ENCODE measurements around the gene TRAF2. TPM values are rescaled to one million over a fixed set of nuclear protein-coding genes. Genes with fewer than 3 reads are reported as not detected.

TRAF2 gene
- total and polyA plus RNA-seq, 9 of the 15 experiments (the other 6 are each of a cell fraction or from before 2014, with no cell fraction given) = 0.24 to 45.2 (median 18.0) TPM

DNA sequence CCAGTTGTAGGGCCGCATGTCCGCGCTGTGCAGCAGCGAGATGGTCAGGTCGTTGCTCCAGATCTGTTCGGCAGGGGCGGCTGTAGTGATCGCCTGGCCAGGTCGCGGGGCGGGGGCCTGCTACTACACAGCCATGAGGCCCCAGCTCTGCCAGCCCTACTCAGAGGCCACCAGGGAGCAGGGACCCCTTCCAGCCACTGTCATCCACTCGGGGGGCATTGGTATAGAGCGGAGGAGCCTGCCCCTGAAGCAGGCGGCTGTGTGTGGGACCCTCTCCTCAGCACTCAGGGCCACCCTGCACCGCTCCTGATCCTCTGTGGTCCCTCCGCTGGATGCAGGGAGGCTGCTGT is 56.5 kb downstream of the TRAF2 start:
- H3K9ac ChIP-seq (ENCODE audit: insufficient read depth in 1 of 2, low read depth in 2 of 2, low read length in 2 of 2) = peak overlapping the region in 1 of 2 experiments; percentile 98; a peak in 2 of 4 replicates
- H3K79me2 ChIP-seq (ENCODE audit: control insufficient read depth, insufficient read depth, low read length) = peaks cover 26% of the 10 kb centered on the region
- in situ Hi-C loops (cut with MboI) (no loop called here), intact Hi-C loops (cut with micrococcal nuclease) (loop anchor here (5.0 kb wide), 1 partner anchor 96 kb away; the partner anchor contains the start of gene PHPT1)
- no peak for FAIRE-seq
- peak overlapping the region; percentile 95 for H3K4me3 ChIP-seq
- peaks cover 46% of the 10 kb centered on the region; the same call in 2 of the 3 replicates for H3K36me3 ChIP-seq (ENCODE audit: control insufficient read depth, insufficient read depth, low read length)
- H4K20me1 ChIP-seq (replicated peaks; ENCODE audit: control insufficient read depth, insufficient read depth, low read length) = no peaks in the 10 kb centered on the region
- WGBS (ENCODE audit: insufficient coverage, low coverage, missing lambda C conversion rate) = 91% methylated on average over 13 of the region's 16 CpGs
- BruUV-seq (replicated peaks) = no TSS peak
- no peak for ATAC-seq
- peaks cover 3% of the 10 kb centered on the region for H3K9me1 ChIP-seq (ENCODE audit: control insufficient read depth, insufficient read depth, low read length)
- H3K27me3 ChIP-seq (ENCODE audit: control insufficient read depth in 2 of 2, insufficient read depth in 2 of 2, low read length in 2 of 2) = no peaks in the 10 kb centered on the region
- DNase-seq (ENCODE audit: extremely low read depth in 1 of 4, low spot score in 3 of 4) = no peak
- H3K4me1 ChIP-seq (replicated peaks in 1 of 2; ENCODE audit: control insufficient read depth in 2 of 2, insufficient read depth in 2 of 2, low read length in 2 of 2) = peaks cover 20 to 87% of the 10 kb centered on the region in 2 experiments
- H3K4me2 ChIP-seq (ENCODE audit: insufficient read depth, low read length) = peak overlapping the region; percentile 88; the same call in 1 of the 2 replicates
- no peaks in the 10 kb centered on the region for H3K9me3 ChIP-seq (replicated peaks; ENCODE audit: control insufficient read depth, insufficient read depth, low read depth, low read length)
- ChIA-PET CTCF (ENCODE audit: low intra/inter-chr PET ratio) (interaction anchor here (0.6 kb wide), 1 partner anchor 96 kb away, joined by 3 read pairs; no protein-coding TSS in a partner anchor), POLR2A (interaction anchor here (0.6 kb wide), 1 partner anchor 105 kb away, joined by 4 read pairs; no protein-coding TSS in a partner anchor)
- H2AFZ ChIP-seq (ENCODE audit: low read depth, low read length) = no peak overlapping the region
- no peak overlapping the region for H3K27ac ChIP-seq (ENCODE audit: extremely low read depth, low read depth, low read length)
- TF ChIP-seq RBFOX2 (IDR thresholded peaks at IDR 0.05; ENCODE audit: low read depth, low read length) (peak; percentile 2), ZNF165 (CRISPR knock-in tag; IDR thresholded peaks at IDR 0.05; ENCODE audit: borderline replicate concordance) (no peak), ZC3H4 (CRISPR knock-in tag; IDR thresholded peaks at IDR 0.05; ENCODE audit: borderline replicate concordance) (no peak), ZNF589 (CRISPR knock-in tag; IDR thresholded peaks at IDR 0.05; ENCODE audit: low read depth) (no peak), POLR2G (IDR thresholded peaks at IDR 0.05; ENCODE audit: low read depth, low read length) (peak; percentile 10; the same call in 1 of the 2 replicates)
- TF ChIP-seq, protein P1, sequence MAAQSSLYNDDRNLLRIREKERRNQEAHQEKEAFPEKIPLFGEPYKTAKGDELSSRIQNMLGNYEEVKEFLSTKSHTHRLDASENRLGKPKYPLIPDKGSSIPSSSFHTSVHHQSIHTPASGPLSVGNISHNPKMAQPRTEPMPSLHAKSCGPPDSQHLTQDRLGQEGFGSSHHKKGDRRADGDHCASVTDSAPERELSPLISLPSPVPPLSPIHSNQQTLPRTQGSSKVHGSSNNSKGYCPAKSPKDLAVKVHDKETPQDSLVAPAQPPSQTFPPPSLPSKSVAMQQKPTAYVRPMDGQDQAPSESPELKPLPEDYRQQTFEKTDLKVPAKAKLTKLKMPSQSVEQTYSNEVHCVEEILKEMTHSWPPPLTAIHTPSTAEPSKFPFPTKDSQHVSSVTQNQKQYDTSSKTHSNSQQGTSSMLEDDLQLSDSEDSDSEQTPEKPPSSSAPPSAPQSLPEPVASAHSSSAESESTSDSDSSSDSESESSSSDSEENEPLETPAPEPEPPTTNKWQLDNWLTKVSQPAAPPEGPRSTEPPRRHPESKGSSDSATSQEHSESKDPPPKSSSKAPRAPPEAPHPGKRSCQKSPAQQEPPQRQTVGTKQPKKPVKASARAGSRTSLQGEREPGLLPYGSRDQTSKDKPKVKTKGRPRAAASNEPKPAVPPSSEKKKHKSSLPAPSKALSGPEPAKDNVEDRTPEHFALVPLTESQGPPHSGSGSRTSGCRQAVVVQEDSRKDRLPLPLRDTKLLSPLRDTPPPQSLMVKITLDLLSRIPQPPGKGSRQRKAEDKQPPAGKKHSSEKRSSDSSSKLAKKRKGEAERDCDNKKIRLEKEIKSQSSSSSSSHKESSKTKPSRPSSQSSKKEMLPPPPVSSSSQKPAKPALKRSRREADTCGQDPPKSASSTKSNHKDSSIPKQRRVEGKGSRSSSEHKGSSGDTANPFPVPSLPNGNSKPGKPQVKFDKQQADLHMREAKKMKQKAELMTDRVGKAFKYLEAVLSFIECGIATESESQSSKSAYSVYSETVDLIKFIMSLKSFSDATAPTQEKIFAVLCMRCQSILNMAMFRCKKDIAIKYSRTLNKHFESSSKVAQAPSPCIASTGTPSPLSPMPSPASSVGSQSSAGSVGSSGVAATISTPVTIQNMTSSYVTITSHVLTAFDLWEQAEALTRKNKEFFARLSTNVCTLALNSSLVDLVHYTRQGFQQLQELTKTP (IDR thresholded peaks at IDR 0.05; ENCODE audit: low read depth in 1 of 2, partially characterized antibody in 2 of 2) = no peak
- TF ChIP-seq, protein P2, sequence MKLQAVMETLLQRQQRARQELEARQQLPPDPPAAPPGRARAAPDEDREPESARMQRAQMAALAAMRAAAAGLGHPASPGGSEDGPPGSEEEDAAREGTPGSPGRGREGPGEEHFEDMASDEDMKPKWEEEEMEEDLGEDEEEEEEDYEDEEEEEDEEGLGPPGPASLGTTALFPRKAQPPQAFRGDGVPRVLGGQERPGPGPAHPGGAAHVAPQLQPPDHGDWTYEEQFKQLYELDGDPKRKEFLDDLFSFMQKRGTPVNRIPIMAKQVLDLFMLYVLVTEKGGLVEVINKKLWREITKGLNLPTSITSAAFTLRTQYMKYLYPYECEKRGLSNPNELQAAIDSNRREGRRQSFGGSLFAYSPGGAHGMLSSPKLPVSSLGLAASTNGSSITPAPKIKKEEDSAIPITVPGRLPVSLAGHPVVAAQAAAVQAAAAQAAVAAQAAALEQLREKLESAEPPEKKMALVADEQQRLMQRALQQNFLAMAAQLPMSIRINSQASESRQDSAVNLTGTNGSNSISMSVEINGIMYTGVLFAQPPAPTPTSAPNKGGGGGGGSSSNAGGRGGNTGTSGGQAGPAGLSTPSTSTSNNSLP (IDR thresholded peaks at IDR 0.05; ENCODE audit: borderline replicate concordance, low read depth, low read length) = no peak
- TF ChIP-seq, protein P3, sequence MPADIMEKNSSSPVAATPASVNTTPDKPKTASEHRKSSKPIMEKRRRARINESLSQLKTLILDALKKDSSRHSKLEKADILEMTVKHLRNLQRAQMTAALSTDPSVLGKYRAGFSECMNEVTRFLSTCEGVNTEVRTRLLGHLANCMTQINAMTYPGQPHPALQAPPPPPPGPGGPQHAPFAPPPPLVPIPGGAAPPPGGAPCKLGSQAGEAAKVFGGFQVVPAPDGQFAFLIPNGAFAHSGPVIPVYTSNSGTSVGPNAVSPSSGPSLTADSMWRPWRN (IDR thresholded peaks at IDR 0.05; ENCODE audit: low read depth) = no peak
- TF ChIP-seq, protein P4, sequence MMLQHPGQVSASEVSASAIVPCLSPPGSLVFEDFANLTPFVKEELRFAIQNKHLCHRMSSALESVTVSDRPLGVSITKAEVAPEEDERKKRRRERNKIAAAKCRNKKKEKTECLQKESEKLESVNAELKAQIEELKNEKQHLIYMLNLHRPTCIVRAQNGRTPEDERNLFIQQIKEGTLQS (IDR thresholded peaks at IDR 0.05) = no peak
- TF ChIP-seq, protein P4 (CRISPR knock-in tag; conservative IDR thresholded peaks at IDR 0.05) = no peak
- TF ChIP-seq, protein P5, sequence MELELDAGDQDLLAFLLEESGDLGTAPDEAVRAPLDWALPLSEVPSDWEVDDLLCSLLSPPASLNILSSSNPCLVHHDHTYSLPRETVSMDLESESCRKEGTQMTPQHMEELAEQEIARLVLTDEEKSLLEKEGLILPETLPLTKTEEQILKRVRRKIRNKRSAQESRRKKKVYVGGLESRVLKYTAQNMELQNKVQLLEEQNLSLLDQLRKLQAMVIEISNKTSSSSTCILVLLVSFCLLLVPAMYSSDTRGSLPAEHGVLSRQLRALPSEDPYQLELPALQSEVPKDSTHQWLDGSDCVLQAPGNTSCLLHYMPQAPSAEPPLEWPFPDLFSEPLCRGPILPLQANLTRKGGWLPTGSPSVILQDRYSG (tag; conservative IDR thresholded peaks at IDR 0.05; ENCODE audit: low read depth) = no peak
